Right lobe of liver (tissue), 6 donors: ENCODE results near the gene CFAP57. TPM values are rescaled to one million over a fixed set of nuclear protein-coding genes. Genes with fewer than 3 reads are reported as not detected.

Source experiments
- ATAC-seq, 4 donors: fragments of 200-7000 bp; cut with Tn5 transposase; one replicate each; pipeline ENCODE4 v1.9.1; 2020; ENCODE audit warnings: mild to moderate bottlenecking in 4 of 4, moderate library complexity in 4 of 4
- DNase-seq, 3 donors: peaks; one replicate each; pipeline ENCODE4 v3.0.0-alpha.2; 2020
- H3K27ac ChIP-seq, 3 donors: fragments of 200-600 bp; one replicate each; pipeline ENCODE4 v1.8.0; 2022
- H3K27me3 ChIP-seq, 2 donors: fragments of 200-600 bp; one replicate each; pipeline ENCODE4 v1.8.0; 2022
- H3K36me3 ChIP-seq, 4 donors: fragments of 200-600 bp; sonication (generic) in 1 of 4; one replicate each; pipeline versions ENCODE4 v1.5.1 to v1.8.0; 2017 to 2022; ENCODE audit warnings: control low read depth in 1 of 4
- H3K4me1 ChIP-seq, 4 donors: fragments of 200-600 bp; sonication (generic) in 1 of 4; one replicate each; pipeline versions ENCODE4 v1.5.1 to v1.8.0; 2017 to 2022; ENCODE audit warnings: control low read depth in 1 of 4
- H3K4me3 ChIP-seq, 3 donors: fragments of 200-600 bp; one replicate each; pipeline ENCODE4 v1.8.0; 2022
- H3K9me3 ChIP-seq, 4 donors: fragments of 200-600 bp; sonication (generic) in 1 of 4; one replicate each; pipeline versions ENCODE4 v1.5.1 to v1.8.0; 2017 to 2022; ENCODE audit warnings: control low read depth in 1 of 4
- POLR2A ChIP-seq: fragments of 450-650 bp; IDR thresholded peaks from one replicate; pipeline ENCODE4 v1.6.1; 2017; ENCODE audit warnings: antibody characterized with exemption, mild to moderate bottlenecking
- WGBS: methylation state at CpG from one replicate; pipeline ENCODE4 v1.1.6; 2018; ENCODE audit warnings: low coverage, low lambda C conversion rate; ENCODE audit not compliant: insufficient coverage; ENCODE audit errors: missing lambda C conversion rate; 5-methylcytosine and 5-hydroxymethylcytosine counted together
- intact Hi-C, 2 donors: fragments of 100-400 bp; cut with DNase I; formaldehyde crosslinking; loops; one replicate each; pipeline versions ENCODE4 v1.11.2 to v1.14.1; 2022
- total RNA-seq, 6 experiments: library from RNA; depleted of rRNA in 2 of 6; stranded (reverse); fragments of >200 nt in 2 of 6; fragmentation: NEBNext Ultra II Directional in 3 of 6; extraction: Animal tissue kit (Norgen Biotek cat#: 25700) in 3 of 6; gene quantifications; one replicate each; pipeline versions ENCODE4 v1.1.0 to v1.2.4, GENCODE V29; 2016 to 2023
- TF ChIP-seq, protein P1 (sequence below), 4 donors: fragments of 200-600 bp in 3 of 4; fragments of 450-650 bp in 1 of 4; IDR thresholded peaks; one replicate each; pipeline versions ENCODE4 v1.5.1 to v1.8.0; 2016 to 2022; ENCODE audit warnings: antibody characterized with exemption in 4 of 4, mild to moderate bottlenecking in 2 of 4
- donor health status: DM: no; HTN: yes; CAD: no.
- donor health status: DM: no; HTN: no; CAD: no.
- donor health status: DM: no; HTN: no; CAD: no.
- donor health status: DM: no; HTN: yes; CAD: no.
- donor health status: DM: no; HTN: yes; CAD: no.

CFAP57 gene
- total RNA-seq, 6 experiments from 2014 or later: not detected

- H3K4me1 ChIP-seq: peaks cover 0 to 87% (median 36%) of the 10 kb centered on the region in 4 donors
- intact Hi-C loops: loop anchor here (10.0 kb wide), 1 partner anchor 147 kb away; the partner anchor contains the start of genes MED8 (in 2 of the 2) and SZT2 (in 2 of the 2)
- H3K36me3 ChIP-seq: no peaks in the 10 kb centered on the region
- no peak for TF ChIP-seq POLR2A
- TF ChIP-seq, protein P1, sequence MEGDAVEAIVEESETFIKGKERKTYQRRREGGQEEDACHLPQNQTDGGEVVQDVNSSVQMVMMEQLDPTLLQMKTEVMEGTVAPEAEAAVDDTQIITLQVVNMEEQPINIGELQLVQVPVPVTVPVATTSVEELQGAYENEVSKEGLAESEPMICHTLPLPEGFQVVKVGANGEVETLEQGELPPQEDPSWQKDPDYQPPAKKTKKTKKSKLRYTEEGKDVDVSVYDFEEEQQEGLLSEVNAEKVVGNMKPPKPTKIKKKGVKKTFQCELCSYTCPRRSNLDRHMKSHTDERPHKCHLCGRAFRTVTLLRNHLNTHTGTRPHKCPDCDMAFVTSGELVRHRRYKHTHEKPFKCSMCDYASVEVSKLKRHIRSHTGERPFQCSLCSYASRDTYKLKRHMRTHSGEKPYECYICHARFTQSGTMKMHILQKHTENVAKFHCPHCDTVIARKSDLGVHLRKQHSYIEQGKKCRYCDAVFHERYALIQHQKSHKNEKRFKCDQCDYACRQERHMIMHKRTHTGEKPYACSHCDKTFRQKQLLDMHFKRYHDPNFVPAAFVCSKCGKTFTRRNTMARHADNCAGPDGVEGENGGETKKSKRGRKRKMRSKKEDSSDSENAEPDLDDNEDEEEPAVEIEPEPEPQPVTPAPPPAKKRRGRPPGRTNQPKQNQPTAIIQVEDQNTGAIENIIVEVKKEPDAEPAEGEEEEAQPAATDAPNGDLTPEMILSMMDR (IDR thresholded peaks at IDR 0.05): peak; percentile 80 to 91 (median 83)
- 2% methylated on average over 5 of the region's 5 CpGs for WGBS
- peak; percentile 67 to 90 (median 79) for DNase-seq
- H3K4me3 ChIP-seq: no peak overlapping the region
- H3K27ac ChIP-seq: peak overlapping the region in 1 of 3 donors; percentile 74
- ATAC-seq: peak; percentile 76 to 90 (median 81)
- no peaks in the 10 kb centered on the region for H3K27me3 ChIP-seq
- H3K9me3 ChIP-seq: no peaks in the 10 kb centered on the region
Observed at GRCh38 chr1:43238085-43238484, 66.0 kb downstream of the CFAP57 start.

DNA sequence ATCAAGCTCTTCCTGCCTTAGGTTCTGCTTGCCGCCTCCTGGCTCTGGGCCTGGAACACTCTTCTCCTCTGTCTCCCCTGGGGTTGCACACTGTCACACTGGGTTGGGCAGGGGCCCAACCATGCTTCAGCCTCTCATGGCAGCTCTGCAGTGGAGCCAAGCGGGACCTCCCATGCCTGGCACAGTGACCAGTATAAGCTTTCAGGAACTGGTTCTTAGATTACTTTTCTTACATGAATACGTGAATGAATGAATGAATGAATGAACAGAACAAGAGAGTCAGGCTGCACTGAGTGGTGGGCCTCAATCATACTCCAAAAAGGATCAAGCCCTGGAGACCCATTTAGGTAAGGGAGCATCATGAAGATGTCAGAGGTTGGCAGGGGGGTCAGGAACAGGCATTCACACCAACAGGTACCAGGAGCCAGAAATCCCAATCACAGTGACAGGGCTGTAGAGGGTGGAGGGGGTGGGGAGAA, 66.9 kb downstream of the CFAP57 start:
- Histone ChIP-seq H3K4me3 (no peak overlapping the region), H3K27me3 (no peaks in the 10 kb centered on the region), H3K27ac (peak overlapping the region in 1 of 3 donors; percentile 41), H3K4me1 (peaks cover 0 to 87% (median 34%) of the 10 kb centered on the region in 4 donors), H3K36me3 (no peaks in the 10 kb centered on the region), H3K9me3 (no peaks in the 10 kb centered on the region)
- 26% methylated on average over 3 of the region's 3 CpGs for WGBS
- intact Hi-C loops: loop anchor here (10.0 kb wide), 1 partner anchor 146 kb away; the partner anchor contains the start of genes MED8 (in 2 of the 2) and SZT2 (in 2 of the 2)
- ATAC-seq (peak in 1 of 4 donors; percentile 31), DNase-seq (no peak)
- TF ChIP-seq, protein P1 (IDR thresholded peaks at IDR 0.05): no peak
- no peak for TF ChIP-seq POLR2A

GRCh38 chr1:43239484-43239883, 67.4 kb downstream of the CFAP57 start:
- Histone ChIP-seq H3K4me3 (no peak overlapping the region), H3K36me3 (no peaks in the 10 kb centered on the region), H3K4me1 (peaks cover 0 to 83% (median 33%) of the 10 kb centered on the region in 4 donors), H3K9me3 (no peaks in the 10 kb centered on the region), H3K27me3 (no peaks in the 10 kb centered on the region), H3K27ac (no peak overlapping the region)
- 43% methylated on average over 3 of the region's 3 CpGs for WGBS
- DNase-seq (no peak), ATAC-seq (no peak)
- TF ChIP-seq, protein P1 (IDR thresholded peaks at IDR 0.05): no peak
- no peak for TF ChIP-seq POLR2A
- intact Hi-C loops: loop anchor here (10.0 kb wide), 1 partner anchor 145 kb away; the partner anchor contains the start of genes MED8 (in 2 of the 2) and SZT2 (in 2 of the 2)

- Histone ChIP-seq H3K9me3 (no peaks in the 10 kb centered on the region), H3K27me3 (no peaks in the 10 kb centered on the region), H3K4me3 (no peak overlapping the region), H3K36me3 (no peaks in the 10 kb centered on the region), H3K27ac (no peak overlapping the region), H3K4me1 (peaks cover 0 to 64% (median 24%) of the 10 kb centered on the region in 4 donors)
- ATAC-seq (peak in 3 of 4 donors; percentile 14 to 69 (median 18)), DNase-seq (no peak)
- WGBS: 19% methylated on average over 4 of the region's 6 CpGs
- intact Hi-C loops: no loop called here
- TF ChIP-seq POLR2A: no peak
Observed at GRCh38 chr1:43241413-43241836, 69.3 kb downstream of the CFAP57 start.

DNA sequence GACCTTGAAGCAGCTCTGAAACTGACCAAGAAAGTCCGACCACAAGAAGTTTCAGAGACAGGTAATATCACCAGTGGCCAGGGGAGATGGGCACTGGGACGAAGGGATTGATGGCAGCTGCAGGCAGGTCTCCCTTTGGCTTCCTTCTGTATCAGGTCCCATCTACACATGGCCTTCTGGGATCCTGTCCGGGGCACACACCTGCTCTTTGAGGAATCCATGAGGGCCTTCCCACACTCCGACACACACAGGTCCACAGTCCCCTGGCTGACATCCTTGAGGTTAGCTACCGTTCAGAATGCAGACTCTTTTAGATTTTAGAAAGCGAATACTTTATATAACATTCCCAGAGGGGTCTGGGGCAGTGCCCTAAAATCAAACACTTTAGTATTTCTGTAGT, 71.2 kb downstream of the CFAP57 start:
- Histone ChIP-seq H3K27me3 (no peaks in the 10 kb centered on the region), H3K36me3 (no peaks in the 10 kb centered on the region), H3K4me1 (peaks cover 0 to 48% (median 16%) of the 10 kb centered on the region in 4 donors), H3K9me3 (no peaks in the 10 kb centered on the region), H3K27ac (no peak overlapping the region), H3K4me3 (no peak overlapping the region)
- ATAC-seq: no peak
- no peak for DNase-seq
- intact Hi-C loops: no loop called here
- 63% methylated on average over 4 of the region's 6 CpGs for WGBS
- TF ChIP-seq, protein P1 (IDR thresholded peaks at IDR 0.05): no peak
- TF ChIP-seq POLR2A: no peak
